H1 (cell line): ENCODE results near the gene TEX22. TPM values are rescaled to one million over a fixed set of nuclear protein-coding genes. Genes with fewer than 3 reads are reported as not detected.

Experiments
- CBX8 ChIP-seq: fragments of 300-800, 300-1000 bp; sonication (generic); IDR thresholded peaks from 2 replicates; pipeline ENCODE4 v1.7.1; 2016; ENCODE audit warnings: low read depth, low read length, borderline replicate concordance
- EP300 ChIP-seq, 2 experiments: IDR thresholded peaks; 1 replicate in 1 of 2; 2 replicates in 1 of 2; pipeline ENCODE4 v1.6.1; 2011 to 2012; ENCODE audit warnings: low read depth in 2 of 2, low read length in 2 of 2, mild to moderate bottlenecking in 2 of 2, borderline replicate concordance in 1 of 2, inconsistent platforms in 1 of 2, moderate library complexity in 1 of 2
- POLR2AphosphoS5 ChIP-seq: IDR thresholded peaks from 2 replicates; pipeline ENCODE4 v1.6.1; 2011; ENCODE audit warnings: low read depth, low read length
- RAD21 ChIP-seq, 2 experiments: IDR thresholded peaks in 1 of 2; conservative IDR thresholded peaks in 1 of 2; 2 replicates each; pipeline ENCODE4 v1.6.1; 2011; ENCODE audit warnings: low read depth in 2 of 2, low read length in 2 of 2, improper control_type of control experiment in 1 of 2, inconsistent platforms in 1 of 2, mild to moderate bottlenecking in 1 of 2, moderate library complexity in 1 of 2
- RXRA ChIP-seq: IDR thresholded peaks from 2 replicates; pipeline ENCODE4 v1.6.1; 2011; ENCODE audit warnings: low read depth, mild to moderate bottlenecking, low read length, moderate library complexity; ENCODE audit not compliant: insufficient read depth
- polyA plus RNA-seq, 7 experiments: library from polyadenylated mRNA; depleted of rRNA in 3 of 7; stranded (reverse) in 5 of 7; unstranded in 2 of 7; fragments of >200 nt in 5 of 7; fragments of 200-250 nt in 2 of 7; gene quantifications; 1 replicate in 5 of 7; 2 replicates in 1 of 7; 4 replicates in 1 of 7; pipeline versions ENCODE4 v1.2.1 to v1.2.3, GENCODE V29; 2011 to 2013; ENCODE audit warnings: missing spikeins in 2 of 7, mixed read lengths in 2 of 7
- total RNA-seq: library from RNA; stranded (reverse); fragmentation: NEBNext Ultra II Directional; extraction: Animal tissue kit (Norgen Biotek cat#: 25700); gene quantifications from 2 replicates; pipeline ENCODE4 v1.2.1, GENCODE V29; 2021
- TF ChIP-seq, protein P1 (sequence below): fragments of 300-600 bp; sonication (generic); IDR thresholded peaks from 2 replicates; pipeline ENCODE4 v1.7.1; 2012; ENCODE audit warnings: low read length, moderate library complexity, mild to moderate bottlenecking, inconsistent platforms; ENCODE audit not compliant: insufficient replicate concordance

Gene TEX22
- total and polyA plus RNA-seq, 2 of the 8 experiments (the other 6 are each of a cell fraction or from before 2014, with no cell fraction given) = 0.24 to 0.39 TPM

DNA sequence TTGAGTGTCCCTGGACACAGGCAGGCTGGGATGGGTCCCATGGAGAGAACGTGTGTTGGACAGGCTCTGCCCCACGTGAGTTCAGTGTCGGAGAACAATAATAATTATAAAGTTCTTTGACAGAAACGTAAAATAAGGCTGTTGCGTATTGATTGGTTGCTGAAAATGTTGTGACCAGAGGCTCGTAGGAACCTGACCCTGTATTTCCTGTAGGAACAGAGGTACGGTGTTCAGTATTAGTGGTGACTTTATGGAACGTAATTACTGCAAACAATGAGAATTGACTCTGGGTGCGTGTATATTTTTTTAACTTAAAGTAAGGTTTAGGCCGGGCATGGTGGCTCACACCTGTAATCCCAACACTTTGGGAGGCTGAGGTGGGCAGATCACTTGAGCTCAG lies 29.1 kb downstream of the TEX22 start (continued):
- TF ChIP-seq, protein P1, sequence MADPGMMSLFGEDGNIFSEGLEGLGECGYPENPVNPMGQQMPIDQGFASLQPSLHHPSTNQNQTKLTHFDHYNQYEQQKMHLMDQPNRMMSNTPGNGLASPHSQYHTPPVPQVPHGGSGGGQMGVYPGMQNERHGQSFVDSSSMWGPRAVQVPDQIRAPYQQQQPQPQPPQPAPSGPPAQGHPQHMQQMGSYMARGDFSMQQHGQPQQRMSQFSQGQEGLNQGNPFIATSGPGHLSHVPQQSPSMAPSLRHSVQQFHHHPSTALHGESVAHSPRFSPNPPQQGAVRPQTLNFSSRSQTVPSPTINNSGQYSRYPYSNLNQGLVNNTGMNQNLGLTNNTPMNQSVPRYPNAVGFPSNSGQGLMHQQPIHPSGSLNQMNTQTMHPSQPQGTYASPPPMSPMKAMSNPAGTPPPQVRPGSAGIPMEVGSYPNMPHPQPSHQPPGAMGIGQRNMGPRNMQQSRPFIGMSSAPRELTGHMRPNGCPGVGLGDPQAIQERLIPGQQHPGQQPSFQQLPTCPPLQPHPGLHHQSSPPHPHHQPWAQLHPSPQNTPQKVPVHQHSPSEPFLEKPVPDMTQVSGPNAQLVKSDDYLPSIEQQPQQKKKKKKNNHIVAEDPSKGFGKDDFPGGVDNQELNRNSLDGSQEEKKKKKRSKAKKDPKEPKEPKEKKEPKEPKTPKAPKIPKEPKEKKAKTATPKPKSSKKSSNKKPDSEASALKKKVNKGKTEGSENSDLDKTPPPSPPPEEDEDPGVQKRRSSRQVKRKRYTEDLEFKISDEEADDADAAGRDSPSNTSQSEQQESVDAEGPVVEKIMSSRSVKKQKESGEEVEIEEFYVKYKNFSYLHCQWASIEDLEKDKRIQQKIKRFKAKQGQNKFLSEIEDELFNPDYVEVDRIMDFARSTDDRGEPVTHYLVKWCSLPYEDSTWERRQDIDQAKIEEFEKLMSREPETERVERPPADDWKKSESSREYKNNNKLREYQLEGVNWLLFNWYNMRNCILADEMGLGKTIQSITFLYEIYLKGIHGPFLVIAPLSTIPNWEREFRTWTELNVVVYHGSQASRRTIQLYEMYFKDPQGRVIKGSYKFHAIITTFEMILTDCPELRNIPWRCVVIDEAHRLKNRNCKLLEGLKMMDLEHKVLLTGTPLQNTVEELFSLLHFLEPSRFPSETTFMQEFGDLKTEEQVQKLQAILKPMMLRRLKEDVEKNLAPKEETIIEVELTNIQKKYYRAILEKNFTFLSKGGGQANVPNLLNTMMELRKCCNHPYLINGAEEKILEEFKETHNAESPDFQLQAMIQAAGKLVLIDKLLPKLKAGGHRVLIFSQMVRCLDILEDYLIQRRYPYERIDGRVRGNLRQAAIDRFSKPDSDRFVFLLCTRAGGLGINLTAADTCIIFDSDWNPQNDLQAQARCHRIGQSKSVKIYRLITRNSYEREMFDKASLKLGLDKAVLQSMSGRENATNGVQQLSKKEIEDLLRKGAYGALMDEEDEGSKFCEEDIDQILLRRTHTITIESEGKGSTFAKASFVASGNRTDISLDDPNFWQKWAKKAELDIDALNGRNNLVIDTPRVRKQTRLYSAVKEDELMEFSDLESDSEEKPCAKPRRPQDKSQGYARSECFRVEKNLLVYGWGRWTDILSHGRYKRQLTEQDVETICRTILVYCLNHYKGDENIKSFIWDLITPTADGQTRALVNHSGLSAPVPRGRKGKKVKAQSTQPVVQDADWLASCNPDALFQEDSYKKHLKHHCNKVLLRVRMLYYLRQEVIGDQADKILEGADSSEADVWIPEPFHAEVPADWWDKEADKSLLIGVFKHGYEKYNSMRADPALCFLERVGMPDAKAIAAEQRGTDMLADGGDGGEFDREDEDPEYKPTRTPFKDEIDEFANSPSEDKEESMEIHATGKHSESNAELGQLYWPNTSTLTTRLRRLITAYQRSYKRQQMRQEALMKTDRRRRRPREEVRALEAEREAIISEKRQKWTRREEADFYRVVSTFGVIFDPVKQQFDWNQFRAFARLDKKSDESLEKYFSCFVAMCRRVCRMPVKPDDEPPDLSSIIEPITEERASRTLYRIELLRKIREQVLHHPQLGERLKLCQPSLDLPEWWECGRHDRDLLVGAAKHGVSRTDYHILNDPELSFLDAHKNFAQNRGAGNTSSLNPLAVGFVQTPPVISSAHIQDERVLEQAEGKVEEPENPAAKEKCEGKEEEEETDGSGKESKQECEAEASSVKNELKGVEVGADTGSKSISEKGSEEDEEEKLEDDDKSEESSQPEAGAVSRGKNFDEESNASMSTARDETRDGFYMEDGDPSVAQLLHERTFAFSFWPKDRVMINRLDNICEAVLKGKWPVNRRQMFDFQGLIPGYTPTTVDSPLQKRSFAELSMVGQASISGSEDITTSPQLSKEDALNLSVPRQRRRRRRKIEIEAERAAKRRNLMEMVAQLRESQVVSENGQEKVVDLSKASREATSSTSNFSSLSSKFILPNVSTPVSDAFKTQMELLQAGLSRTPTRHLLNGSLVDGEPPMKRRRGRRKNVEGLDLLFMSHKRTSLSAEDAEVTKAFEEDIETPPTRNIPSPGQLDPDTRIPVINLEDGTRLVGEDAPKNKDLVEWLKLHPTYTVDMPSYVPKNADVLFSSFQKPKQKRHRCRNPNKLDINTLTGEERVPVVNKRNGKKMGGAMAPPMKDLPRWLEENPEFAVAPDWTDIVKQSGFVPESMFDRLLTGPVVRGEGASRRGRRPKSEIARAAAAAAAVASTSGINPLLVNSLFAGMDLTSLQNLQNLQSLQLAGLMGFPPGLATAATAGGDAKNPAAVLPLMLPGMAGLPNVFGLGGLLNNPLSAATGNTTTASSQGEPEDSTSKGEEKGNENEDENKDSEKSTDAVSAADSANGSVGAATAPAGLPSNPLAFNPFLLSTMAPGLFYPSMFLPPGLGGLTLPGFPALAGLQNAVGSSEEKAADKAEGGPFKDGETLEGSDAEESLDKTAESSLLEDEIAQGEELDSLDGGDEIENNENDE = no peak
- TF ChIP-seq EP300 (IDR thresholded peaks at IDR 0.05; ENCODE audit: borderline replicate concordance in 1 of 2, low read depth in 2 of 2, low read length in 2 of 2) (no peak), CBX8 (no peak), RAD21 (IDR thresholded peaks at IDR 0.05 in 1 of 2, conservative IDR thresholded peaks at IDR 0.05 in 1 of 2; ENCODE audit: low read depth in 2 of 2, low read length in 2 of 2) (no peak), POLR2AphosphoS5 (no peak), RXRA (no peak)
